ENCODE results near the gene DGKB.

The DGKB gene

DNA sequence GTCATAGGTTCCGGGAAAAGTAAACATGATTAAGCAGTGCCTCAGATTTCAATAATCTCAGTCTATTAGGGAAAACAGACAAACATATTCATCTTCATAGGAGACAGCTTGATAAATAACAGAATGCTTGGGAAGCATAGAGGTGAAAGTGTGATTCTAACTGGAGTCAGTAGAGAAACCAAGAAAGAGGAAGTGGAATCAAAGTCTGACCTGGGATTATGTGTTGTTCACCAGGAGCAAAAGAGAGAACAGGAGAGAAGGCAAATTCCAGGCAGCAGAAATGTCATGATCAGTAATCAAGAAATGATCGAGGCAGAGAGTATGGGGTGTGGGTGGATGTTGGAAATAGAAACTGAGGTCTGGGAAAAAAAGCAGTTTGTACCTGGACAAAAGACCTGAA is 43.7 kb downstream of the DGKB start:
- no peak for DNase-seq

DNA sequence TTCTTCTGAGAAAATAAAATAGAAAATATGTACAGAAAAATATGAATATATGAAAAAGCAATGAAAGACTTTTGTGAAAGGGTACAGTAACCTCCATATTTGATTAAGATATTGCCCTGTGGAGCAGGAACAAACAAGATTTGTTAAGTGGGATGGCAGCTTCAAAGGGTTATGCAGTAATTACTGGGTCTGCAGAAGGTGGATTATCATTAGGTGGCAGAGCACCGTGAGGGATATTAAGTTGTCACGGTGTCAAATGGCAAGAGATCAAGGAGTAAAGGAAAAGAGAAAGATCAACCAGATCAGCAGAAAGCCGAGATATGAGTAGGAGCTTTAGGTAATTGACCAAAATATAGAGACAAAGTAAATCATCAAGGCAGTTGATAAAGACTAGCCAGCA is 44.1 kb downstream of the DGKB start:
- DNase-seq = peak; percentile 91

DNA sequence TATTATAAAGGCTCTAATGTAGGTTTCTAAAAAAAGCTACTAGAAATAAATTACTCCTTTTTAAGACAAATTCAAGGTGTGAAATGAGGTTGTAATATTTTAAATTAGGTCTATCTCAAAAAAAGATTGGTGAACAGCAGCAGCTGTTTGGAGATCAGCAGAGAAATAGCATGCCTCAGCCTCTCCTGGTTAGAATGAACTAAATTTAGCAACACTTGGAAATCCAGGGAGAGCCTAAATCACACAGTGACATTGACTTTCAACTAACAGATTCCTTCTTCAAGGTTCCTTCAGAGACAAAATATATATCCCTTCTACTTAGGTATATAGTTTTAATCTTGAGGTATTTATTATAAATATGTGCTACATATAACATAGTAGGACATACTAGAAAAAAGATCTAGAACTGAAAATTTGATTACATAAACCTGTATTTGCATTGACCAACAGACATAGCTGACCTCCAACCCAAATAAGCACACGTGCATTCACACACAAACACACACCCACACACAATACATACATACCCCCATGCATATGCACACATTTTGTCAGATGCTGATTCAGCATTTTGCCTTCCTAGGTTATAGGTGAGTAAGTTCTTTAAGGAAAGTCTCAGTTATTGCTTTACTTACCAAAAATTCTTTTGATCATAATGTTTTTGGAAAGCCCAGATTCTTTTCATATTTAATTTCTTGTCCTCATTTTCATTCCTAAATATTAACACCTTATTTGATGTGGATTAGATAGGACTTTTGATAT is 47.3 kb downstream of the DGKB start:
- no peak for DNase-seq

DNA sequence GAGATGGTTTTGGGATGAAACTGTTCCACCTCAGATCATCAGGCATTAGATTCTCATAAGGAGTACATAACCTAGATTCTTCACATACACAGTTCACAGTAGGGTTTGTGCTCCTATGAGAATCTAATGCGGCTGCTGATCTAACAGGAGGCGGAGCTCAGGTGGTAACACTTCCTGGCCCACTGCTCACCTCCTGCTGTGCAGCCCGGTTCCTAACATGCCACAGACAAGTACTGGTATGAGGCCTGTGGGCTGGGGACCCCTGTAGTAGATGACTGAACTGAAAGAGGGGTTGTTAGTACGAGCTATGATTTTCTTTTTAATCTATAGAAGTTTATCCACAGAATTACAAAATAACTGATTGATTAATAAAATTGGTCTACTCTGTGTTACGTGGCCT is 48.1 kb downstream of the DGKB start:
- no peak for DNase-seq

DNA sequence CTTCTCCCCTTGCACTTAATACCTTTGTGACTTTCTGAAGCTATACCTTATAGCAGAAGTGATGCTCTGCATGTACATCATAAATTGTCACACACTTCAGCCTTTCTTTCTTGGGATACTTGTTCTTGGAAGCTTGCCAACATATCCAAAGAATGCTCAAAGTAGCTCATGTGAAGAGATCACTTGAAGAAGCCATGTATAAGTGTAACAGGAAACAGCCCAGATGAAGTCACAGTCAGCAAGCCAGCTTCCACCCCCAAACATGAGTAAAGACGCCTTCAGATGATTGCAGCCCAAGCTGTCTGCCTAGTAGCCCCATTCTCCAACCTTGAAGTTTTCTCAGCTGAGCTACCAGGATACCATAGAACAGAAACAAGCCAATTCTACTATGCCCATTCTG is 50.9 kb downstream of the DGKB start:
- no peak for DNase-seq

DNA sequence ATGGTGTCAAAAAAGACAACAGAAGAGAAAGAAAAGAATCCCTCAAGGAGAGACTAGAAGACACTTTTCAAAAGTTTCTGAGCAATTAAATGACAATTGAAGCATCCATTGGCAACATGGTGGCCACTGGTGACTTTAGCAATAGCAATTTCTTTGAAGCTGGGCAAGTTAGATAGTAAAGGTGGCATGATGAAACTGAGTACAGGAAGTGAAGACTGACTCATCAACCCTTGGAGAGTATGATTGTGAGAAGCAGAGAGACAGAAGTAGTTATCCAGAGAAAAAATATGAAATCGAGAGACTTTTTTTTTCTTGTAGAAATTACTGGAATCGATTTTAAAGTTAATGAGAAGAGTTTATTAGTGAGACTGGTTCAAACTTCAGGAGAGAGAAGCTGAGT is 52.5 kb downstream of the DGKB start:
- DNase-seq = no peak

DNA sequence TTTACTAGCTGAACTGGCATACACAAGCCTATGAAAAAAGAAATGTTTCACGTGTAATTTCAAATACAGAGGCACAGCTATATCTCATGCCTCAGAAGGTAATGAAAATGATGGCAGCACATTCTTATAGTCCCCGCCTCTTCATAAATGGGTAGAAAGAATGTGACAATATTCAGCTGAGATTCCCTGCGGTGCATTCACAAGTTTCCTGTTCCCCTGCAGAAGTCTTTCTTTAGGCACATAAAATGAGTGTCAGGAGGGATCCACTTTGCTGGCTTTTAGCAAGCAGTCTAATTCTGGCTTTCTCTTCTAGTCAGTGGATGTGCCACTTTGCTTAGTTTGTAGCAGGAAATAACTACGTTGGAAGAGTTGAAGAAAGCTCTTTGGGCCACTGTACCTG is 56.1 kb downstream of the DGKB start:
- no peak for DNase-seq

DNA sequence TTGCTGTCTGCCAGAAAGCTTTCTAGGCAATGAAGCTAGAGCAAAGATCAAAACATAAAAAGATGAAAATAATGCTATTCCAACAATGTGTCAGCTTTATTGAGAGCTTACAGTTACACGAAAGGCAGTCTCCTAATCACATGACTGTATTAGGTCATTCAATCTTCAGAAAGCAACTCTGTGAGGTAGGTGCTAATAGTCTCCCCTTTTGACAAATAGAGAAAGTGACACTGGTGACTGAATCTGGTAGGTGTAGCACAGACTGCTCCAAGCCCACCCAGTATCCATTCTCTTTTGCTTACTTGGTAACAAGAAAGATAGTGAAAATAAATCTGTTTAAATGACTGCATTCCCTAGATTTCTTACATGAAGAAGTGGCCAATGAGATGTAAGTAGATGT is 58.8 kb downstream of the DGKB start:
- no peak for DNase-seq

DNA sequence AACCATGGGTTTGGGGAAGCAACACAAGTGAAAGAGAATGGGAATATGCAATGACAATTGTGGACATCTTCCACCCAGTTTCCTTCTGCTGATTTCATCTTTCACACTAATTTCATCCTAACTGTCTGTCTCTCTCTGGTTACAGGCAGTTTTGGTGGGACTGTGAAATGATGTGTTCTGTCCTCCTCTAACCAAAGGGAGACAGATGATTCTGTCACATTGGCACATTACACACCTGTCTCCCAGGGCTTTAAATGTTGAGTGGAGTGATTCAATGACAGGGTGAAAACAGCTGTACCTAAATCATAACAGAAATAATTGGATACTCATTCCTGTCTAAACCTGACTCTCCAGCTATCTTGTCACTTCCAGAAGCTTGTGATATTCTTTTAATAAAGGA is 60.0 kb downstream of the DGKB start:
- DNase-seq = peak; percentile 57

DNA sequence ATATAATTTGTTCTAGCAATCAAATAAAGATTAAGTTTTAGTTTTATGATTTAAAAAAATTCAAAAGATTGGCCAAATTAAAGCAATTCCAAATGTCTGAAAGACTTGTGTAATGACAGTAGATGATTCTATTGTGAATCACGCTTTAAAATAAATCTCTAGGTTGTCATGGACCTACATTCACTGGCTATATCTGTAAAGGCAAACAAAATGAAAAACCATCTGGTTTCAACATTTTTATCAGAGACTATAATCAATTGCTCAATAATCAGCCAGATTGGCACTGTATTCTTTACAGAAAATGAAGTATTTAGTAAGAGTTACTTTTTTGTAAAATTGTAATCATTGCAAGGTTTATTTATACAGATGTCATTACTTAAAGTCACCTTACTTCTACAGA is 60.7 kb downstream of the DGKB start:
- no peak for DNase-seq

DNA sequence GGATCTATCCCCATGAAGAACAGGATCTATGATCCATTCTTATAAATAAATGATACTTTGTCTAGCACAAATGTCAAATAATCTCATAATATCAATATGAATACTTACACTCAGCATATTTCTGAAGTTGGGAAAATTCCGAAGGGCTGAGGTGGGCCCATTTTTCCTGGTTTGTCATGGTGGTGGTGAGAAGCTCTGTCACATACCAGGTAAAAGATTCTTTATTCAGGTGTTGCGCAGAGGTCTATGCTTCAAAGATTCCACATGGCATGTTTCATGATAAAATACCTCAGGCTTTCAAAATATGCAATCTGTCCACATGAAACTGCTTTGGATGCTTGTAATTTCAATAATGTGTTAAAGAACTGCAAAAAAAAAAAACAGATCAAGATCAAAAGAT is 61.5 kb downstream of the DGKB start:
- no peak for DNase-seq

DNA sequence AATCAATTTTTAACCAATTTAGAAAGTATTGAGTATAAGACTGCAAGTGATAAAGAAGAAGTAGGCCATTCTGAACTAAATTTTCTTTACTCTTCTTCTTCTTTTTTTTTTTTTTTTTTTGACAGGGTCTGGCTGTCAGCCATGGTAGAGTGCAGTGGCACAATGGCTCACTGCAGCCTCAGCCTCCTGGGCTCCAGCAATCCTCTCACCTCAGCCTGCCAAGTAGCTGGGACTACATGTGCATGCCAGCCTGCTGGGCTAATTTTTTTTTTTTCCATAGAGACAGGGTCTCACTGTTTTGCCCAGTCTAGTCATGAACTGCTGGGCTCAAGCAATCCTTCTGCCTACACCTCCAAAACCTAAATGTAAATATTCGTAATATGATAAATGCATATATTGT is 63.2 kb downstream of the DGKB start:
- no peak for DNase-seq

DNA sequence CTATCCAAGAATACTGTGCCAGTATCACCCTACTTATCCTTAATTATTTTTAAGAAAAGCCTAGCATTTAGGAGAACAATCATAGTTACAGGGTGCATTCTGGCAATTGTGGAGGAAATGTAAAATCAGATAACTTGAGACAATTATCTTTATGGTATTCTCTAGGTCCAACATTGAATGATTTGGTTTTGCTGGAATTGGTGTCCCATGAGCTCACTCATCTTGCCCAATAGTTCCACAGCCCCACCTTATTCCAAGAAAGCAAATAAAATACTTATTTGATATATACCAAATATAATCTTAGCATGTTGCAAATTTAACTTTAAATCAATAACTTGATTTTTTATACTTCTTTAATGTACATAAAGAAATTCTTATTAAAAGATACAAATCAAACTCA is 65.3 kb downstream of the DGKB start:
- DNase-seq = no peak

DNA sequence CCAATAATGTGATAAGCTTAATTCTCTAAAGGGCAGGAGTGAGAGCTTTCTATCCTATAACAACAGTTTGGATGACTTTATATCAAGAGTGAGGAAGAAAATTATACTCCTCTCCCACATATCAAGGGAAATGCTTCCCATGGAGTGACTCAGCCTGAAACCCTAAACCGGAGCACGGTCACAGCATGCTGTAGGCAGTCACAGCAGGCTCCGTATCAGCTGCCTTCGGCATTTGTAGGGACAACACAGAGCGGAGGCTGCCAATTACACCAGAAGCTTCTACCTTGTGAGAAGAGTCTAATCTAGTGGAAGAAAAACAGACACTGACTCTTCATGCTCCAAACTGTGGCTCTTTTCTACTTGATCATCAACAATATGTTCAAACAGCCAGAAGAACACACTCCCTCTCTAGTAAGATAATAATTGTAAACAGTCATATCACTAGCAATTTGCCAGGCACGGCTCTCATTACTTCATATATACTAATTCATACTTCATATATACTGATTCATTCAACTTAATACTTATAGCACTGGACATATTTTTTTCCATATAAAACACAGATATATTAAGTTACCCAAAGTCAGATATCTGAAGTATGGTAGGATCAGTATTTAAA is 65.9 kb downstream of the DGKB start:
- no peak for DNase-seq

DNA sequence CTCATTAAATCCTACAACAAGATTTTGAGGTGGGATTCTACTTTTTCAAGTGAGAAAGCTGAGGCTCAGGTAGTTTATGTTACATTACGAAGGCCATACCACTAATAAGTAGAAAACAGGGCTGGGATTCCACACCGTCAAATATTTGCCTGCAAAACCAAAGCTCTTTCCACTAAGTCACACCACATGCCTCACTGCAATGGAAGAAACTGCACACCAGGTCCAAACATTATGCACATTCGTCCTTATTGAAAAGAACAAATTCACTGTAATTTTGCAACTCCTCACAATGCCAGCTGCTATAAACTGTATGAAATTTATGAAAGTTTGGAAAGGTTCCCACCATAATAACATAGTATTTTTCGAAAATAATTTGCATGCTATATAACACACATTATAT is 66.5 kb downstream of the DGKB start:
- DNase-seq = no peak

DNA sequence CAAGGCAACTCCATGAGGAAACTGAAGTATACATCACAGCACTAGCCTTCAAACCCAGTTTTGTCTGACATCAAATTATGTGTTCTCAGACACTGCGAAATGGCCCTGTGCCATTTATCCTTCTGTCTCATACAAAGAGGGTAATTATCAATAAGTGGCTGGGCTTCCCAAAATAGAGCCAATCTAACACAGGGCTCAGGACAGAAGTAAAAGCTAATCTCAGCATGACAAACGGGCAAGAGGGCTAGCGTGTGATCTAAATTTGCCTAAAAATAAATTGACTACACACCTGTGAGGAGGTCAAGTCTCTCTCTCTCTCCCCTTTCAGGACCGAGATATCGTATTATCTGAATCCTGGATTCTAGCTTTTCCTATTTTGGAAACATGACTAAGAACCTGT is 67.2 kb downstream of the DGKB start:
- DNase-seq = no peak

DNA sequence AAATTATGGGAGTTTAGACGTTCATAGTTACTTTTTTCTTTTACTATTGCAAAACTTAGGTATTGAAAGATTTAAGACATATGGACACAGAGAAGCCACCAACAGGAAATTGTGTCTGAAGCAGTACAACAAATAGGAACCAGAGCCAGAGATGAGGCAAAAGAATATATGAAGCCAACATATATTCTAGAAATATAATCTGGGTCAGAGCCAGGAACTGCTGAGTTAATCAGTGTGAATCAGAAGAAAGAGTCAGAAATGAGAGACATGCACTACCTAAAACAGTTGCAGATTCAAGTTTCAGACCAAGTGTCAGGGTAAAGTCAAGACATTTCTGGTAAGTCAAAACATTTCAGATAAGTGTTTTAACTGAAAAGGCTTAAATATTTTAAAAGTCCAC is 67.7 kb downstream of the DGKB start:
- no peak for DNase-seq

DNA sequence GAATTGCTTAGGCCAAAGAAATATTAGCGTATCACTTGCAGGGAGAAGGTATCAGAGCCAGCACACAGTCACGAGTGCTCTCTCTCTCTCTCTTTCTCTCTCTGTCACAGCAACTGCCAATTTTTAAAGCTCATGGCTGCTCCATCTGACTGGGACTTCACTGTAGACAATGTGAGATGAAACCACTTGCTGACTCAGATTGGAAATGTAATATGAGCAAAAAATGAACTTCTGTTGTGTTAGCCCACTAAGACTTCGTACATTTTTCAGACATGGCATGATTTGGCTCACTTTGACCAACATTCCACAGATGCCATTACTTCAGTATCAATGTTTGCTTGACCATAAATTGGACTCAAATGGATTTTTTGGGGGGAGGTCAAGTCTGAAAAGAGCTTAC is 68.1 kb downstream of the DGKB start:
- no peak for DNase-seq

DNA sequence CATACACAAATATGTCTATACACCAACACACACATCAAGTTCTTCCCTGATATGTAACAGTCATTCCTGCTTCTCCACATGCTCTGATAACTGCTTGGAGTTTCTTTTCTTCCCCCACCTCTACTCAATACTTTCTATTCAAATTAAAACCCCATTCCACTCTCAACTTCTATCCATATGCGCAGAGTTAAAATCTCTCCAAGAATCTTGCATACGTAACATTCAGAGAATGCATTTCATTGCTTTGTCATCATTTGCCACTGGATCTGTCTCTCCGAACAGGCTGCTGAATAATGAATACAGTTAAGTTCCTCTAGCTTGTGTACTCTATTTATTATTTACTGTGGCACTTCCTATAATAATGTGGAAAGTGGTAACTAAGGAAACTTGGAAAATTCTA is 68.8 kb downstream of the DGKB start:
- no peak for DNase-seq

DNA sequence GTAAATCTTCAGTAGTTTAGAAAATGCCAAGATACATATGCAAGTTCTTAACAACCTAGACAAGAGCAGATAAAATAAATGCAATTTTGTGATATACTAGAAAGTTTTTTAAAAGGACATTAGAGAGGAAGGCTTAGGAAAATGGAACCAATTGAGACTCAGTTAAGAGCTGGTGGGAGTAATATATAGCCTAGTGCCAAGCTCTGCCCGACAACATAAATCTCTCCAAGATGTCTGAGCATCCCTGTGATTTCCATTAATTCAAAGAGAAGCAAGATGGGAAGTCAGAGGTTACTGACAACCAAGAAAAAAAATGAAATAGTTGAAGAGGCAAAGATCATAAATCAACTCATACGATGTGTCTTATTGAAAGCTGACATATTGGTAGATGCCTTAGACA is 74.5 kb downstream of the DGKB start:
- no peak for DNase-seq

DNA sequence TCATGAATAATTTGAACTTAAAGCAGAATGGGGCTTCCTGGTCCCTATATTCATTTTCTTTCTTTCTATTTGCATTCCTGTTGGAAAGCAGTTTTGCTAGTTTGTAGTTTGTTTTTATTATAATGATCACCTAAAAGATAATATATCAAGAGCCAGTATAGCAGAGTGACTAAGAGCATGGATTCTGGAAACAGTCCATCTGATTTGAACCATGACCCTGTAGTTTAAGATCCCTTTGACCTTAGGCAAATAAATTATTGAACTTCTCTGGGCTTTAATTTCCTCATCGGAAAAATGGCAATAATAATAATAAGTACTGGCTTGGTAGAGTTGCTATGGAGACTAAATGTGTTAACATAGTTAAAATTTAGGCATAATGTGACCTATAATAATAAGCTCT is 76.1 kb downstream of the DGKB start:
- no peak for DNase-seq

DNA sequence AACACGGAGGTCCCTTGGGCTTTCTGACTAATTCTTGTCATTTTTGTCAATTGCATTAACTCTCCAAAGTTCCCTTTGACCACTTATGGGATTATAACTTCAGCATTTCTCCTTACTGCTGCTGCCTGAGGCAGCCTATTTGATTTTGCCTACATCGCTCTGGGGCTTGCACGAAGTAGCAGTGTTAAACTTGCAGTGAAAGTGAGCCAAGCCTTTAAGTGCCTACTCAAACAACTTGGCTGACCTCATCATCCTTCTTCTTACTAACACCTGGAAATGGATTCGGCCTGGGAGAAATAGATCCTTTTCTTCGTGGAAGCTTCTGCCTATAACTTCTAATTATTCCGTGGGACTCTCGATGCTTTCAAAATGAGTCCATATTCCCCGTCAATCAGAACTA is 76.6 kb downstream of the DGKB start:
- DNase-seq = no peak

DNA sequence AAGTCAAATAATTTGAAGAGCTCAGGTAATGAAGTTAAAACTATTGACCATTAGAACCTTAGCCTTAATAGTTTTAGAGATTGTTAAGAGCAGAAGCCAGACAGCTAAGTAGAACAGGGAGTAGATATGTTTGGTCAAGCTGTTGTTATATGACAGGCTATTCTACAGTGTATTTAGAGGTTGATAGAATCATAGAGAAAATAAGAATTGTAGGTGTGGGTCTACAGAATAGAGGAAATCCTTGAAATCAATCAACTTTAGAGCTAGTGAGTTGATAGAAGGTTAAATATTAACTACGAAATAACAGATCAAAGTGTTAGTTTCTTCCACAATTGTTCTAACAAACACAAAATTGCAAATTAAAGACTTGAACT is 80.1 kb downstream of the DGKB start:
- DNase-seq = no peak

DNA sequence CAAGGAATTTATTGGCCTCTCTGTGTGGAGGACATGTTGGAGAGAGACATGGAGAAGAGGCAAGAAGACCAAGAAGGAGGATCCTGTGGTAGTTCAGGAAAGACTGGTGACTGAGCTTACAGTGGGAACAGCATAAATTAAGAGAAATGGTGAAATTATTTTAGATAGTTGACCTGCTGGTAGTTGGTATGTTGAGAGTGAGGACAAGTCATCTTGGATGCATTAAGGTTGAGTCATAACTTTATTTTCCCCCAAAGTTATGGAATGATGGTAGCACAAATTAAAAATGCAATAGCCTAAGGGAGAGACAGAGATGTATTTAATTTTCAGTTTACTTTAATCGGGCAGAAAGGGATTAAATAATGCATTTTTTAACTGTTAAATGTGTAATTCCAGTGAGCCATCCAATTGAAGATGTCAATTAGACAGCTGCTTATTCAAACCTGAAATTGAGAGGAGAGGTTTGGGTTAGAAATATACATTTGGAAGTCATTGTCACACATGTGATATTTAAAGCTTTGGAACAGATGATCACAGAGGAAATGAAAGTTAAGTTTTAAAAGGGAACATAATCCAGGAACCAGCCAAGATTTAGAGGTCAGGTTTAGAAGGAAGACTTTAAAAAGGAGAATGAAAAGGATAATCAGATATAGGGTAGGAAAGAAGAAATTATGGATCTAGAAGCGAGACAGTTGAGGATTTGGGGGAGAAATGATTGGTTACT is 80.6 kb downstream of the DGKB start:
- no peak for DNase-seq

DNA sequence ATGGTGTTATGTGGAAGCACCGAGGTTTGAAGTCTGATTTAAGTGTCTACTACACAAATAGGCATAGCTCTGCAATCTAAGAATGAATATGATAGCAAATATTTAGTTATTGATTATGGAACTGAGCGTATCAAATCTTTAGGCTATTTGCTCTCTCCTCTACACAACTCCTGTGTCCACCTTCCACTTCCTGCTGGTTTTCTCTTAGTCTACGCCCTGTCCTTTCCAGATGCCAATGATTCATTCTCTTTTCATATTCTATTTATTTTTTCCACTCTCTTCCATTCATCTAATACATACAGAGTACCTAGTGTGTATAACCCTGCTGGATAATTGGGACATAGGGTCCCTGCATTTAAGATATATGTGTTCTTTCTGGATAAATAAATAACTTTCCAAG is 83.7 kb downstream of the DGKB start:
- no peak for DNase-seq

All from NCI-H82 (cell line).